ENCODE results near the gene RIMBP2.

Gene RIMBP2

GRCh38 chr12:130556486-130557055 lies 159.5 kb downstream of the RIMBP2 start:
- TF ChIP-seq Cebpa-rat (IDR thresholded peaks at IDR 0.05): no peak
- no peak overlapping the region for H3K27ac ChIP-seq
- no peaks in the 10 kb centered on the region for H3K27me3 ChIP-seq

DNA sequence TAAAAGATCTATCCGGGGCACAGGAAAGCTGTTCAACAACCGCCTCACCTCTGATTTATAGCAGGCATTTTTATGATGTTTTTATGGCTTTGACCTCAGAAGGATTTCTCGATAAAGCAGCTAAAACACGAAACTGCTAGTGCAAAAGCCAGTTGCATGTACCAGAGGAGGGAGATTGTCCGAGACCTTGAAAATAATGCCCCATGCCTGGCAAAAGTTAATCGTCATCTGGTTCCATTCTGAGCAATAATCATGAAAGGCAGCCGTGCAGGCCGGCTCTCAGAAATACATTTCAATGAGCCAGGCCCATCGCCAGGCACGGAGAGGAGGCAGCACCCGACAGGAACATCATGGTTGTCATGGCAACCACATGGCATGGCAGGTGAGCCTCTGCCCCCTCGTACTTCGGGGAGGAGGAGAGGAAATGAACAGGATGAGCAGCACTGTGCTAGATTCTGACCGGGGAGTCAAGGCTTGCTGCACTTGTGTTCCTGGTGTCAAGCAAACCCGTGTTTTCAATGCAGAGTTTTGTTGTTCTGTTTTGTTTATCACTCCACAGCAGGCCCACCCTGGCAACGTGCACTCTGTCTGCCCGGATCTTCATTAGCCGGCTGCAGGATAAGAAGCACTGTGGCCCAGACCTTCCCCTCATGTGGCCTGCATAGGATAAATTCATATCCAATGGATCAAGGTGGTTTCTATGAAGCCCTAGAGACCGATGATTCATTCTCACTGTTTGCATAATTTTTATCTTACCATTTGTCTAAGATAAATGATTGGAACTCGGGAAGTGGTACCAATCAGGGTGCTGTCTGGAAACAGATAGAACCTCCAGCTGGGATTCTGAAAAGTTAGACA lies 160.2 kb downstream of the RIMBP2 start:
- TF ChIP-seq Cebpa-rat (IDR thresholded peaks at IDR 0.05): no peak
- Histone ChIP-seq H3K9ac (no peak overlapping the region), H3K27me3 (no peaks in the 10 kb centered on the region), H3K4me3 (no peak overlapping the region), H4K20me1 (no peaks in the 10 kb centered on the region), H3K9me3 (peaks cover 10% of the 10 kb centered on the region; the same call in 1 of the 2 replicates), H3K36me3 (no peaks in the 10 kb centered on the region), H3K27ac (no peak overlapping the region), H3K4me2 (no peak overlapping the region), H3K4me1 (no peaks in the 10 kb centered on the region)

More at GRCh38 chr12:130556486-130557055, 159.5 kb downstream of the RIMBP2 start:
- Histone ChIP-seq H3K4me1 (no peaks in the 10 kb centered on the region), H4K20me1 (no peaks in the 10 kb centered on the region), H3K9ac (no peak overlapping the region), H3K4me3 (no peak overlapping the region), H3K4me2 (no peak overlapping the region), H3K36me3 (no peaks in the 10 kb centered on the region), H3K9me3 (peaks cover 3% of the 10 kb centered on the region; the same call in 1 of the 2 replicates)

- no peaks in the 10 kb centered on the region for H4K20me1 ChIP-seq
- H3K9me3 ChIP-seq: peaks cover 12% of the 10 kb centered on the region; the same call in 1 of the 2 replicates
- no peaks in the 10 kb centered on the region for H3K27me3 ChIP-seq
- no peak overlapping the region for H3K27ac ChIP-seq
- TF ChIP-seq Cebpa-rat (IDR thresholded peaks at IDR 0.05): no peak
- no peaks in the 10 kb centered on the region for H3K36me3 ChIP-seq
- no peak overlapping the region for H3K4me2 ChIP-seq
- H3K9ac ChIP-seq: no peak overlapping the region
- no peaks in the 10 kb centered on the region for H3K4me1 ChIP-seq
- no peak overlapping the region for H3K4me3 ChIP-seq
These were observed 160.9 kb downstream of the RIMBP2 start for GRCh38 chr12:130555221-130555620.

GRCh38 chr12:130552483-130552996 lies 163.6 kb downstream of the RIMBP2 start:
- H3K36me3 ChIP-seq: no peaks in the 10 kb centered on the region
- H3K9me3 ChIP-seq: peaks cover 12% of the 10 kb centered on the region; the same call in 1 of the 2 replicates
- no peak overlapping the region for H3K4me3 ChIP-seq
- no peak overlapping the region for H3K27ac ChIP-seq
- H4K20me1 ChIP-seq: no peaks in the 10 kb centered on the region
- no peaks in the 10 kb centered on the region for H3K4me1 ChIP-seq
- H3K27me3 ChIP-seq: no peaks in the 10 kb centered on the region
- no peak for TF ChIP-seq Cebpa-rat (IDR thresholded peaks at IDR 0.05)
- H3K9ac ChIP-seq: no peak overlapping the region
- no peak overlapping the region for H3K4me2 ChIP-seq

DNA sequence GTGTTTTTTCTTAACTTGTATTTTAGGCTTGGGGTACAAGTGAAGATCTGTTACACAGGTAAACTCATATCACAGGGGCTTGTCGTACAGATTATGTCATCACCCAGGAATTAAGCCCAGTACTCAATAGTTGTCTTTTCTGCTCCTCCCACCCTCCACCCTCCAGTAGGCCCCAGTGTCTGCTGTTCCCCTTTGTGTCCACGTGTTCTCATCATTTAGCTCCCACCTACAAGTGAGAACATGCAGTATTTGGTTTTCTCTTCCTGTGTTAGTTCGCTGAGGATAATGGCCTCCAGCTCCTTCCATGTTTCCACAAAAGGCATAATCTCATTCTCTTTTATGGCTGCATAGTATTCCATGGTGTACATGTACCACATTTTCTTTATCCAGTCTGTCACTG lies 166.7 kb downstream of the RIMBP2 start:
- Histone ChIP-seq H3K4me1 (no peaks in the 10 kb centered on the region), H3K4me2 (no peak overlapping the region), H4K20me1 (no peaks in the 10 kb centered on the region), H3K4me3 (no peak overlapping the region), H3K27ac (no peak overlapping the region), H3K9ac (no peak overlapping the region), H3K27me3 (no peaks in the 10 kb centered on the region), H3K36me3 (no peaks in the 10 kb centered on the region), H3K9me3 (peaks cover 12% of the 10 kb centered on the region; the same call in 1 of the 2 replicates)
- no peak for TF ChIP-seq Cebpa-rat (IDR thresholded peaks at IDR 0.05)

DNA sequence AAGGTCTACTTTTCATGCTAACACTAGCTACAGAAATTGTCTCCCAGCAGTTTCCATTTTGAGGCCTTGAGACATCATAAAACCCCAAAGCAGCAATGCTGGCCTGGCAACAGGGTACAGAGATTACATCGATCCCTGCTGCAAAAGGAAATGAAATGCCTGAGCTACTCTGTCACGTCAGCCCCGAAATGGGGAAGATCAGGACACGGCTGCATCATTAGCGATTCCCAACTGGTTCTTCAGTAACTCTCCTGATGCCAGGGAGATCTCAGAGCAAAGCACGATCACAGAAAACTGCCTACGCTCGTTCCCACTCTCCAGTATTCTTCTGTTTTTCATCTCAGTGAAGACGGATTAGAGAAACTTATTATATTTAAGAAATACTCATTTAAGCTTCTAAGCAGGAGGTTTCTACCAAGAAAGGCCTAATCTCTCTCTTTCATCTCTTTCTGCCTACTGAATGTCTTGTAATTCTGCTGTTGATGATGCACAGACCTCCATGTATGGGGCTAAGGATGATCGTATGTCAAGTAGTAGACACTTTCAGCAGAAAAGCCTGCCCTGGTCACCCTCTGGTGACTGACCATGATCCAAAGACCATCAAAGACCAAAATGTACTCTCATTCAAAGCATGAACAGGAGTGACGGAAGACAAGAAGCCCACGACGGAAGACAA lies 168.5 kb downstream of the RIMBP2 start:
- Histone ChIP-seq H3K27me3 (no peaks in the 10 kb centered on the region), H3K36me3 (no peaks in the 10 kb centered on the region), H3K9ac (no peak overlapping the region), H3K9me3 (peaks cover 12% of the 10 kb centered on the region), H3K4me1 (no peaks in the 10 kb centered on the region), H3K27ac (no peak overlapping the region), H3K4me2 (no peak overlapping the region), H4K20me1 (no peaks in the 10 kb centered on the region), H3K4me3 (no peak overlapping the region)
- TF ChIP-seq Cebpa-rat (IDR thresholded peaks at IDR 0.05): no peak

- H3K27ac ChIP-seq: no peak overlapping the region
- no peaks in the 10 kb centered on the region for H3K4me1 ChIP-seq
- H3K27me3 ChIP-seq: no peaks in the 10 kb centered on the region
- no peak overlapping the region for H3K9ac ChIP-seq
- peaks cover 17% of the 10 kb centered on the region for H3K9me3 ChIP-seq
- TF ChIP-seq Cebpa-rat (IDR thresholded peaks at IDR 0.05): no peak
- H3K4me3 ChIP-seq: no peak overlapping the region
- no peak overlapping the region for H3K4me2 ChIP-seq
- H3K36me3 ChIP-seq: no peaks in the 10 kb centered on the region
- no peaks in the 10 kb centered on the region for H4K20me1 ChIP-seq
These were observed 169.6 kb downstream of the RIMBP2 start for GRCh38 chr12:130546494-130546893.

DNA sequence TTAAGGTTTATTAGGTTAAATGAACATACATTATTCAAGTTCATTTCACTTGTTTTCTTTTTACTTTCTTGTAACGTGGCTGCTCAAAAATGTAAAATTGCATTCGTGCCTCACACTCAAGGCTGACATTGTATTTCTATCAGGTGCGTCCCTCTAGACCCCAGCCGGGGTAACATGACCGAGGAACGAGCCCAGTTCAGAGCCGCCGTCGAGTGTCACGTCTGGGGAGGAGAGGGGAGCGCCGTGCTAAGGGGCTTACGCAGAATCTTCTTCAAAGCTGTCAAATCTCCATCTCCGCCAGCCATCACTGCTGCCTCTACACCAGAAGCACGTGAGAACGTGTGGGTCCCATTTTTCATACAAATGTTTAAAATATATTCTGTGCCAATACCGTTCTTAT lies 170.6 kb downstream of the RIMBP2 start:
- Histone ChIP-seq H3K9ac (no peak overlapping the region), H3K27me3 (no peaks in the 10 kb centered on the region), H3K27ac (no peak overlapping the region), H4K20me1 (no peaks in the 10 kb centered on the region), H3K4me1 (no peaks in the 10 kb centered on the region), H3K9me3 (peaks cover 18% of the 10 kb centered on the region), H3K36me3 (no peaks in the 10 kb centered on the region), H3K4me3 (no peak overlapping the region), H3K4me2 (no peak overlapping the region)
- no peak for TF ChIP-seq Cebpa-rat (IDR thresholded peaks at IDR 0.05)

DNA sequence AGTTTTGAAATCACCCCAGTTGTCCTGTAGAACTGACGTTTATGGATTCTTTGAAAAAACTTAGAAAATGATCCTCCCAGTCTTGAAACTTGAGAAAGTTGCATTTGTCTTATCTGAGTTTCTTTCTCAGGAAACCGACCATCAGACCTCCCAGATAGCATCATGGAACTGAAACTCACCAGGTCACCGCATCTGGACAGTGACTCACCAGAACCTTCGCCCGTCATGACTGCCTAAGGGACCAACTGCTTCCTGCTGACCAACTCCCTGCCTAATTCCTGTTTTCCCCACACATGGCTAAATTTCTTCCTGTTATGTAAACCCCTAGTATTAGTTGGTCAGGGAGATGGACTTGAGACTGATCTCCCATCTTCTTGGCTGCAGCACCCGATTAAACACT lies 175.7 kb downstream of the RIMBP2 start:
- no peak for TF ChIP-seq Cebpa-rat (IDR thresholded peaks at IDR 0.05)
- Histone ChIP-seq H3K27ac (no peak overlapping the region), H3K4me3 (no peak overlapping the region), H4K20me1 (no peaks in the 10 kb centered on the region), H3K9me3 (peaks cover 23% of the 10 kb centered on the region), H3K36me3 (no peaks in the 10 kb centered on the region), H3K4me2 (no peak overlapping the region), H3K27me3 (no peaks in the 10 kb centered on the region), H3K4me1 (no peaks in the 10 kb centered on the region), H3K9ac (no peak overlapping the region)

Measured in BLaER1 (cell line).